NCI-H2196 treated with DMSO at 0.1 percent for 48 hours (cell line): ENCODE data around the gene POU6F2.
"Not testable (repeated sequence)": the region's sequence is repeated elsewhere in the genome, so short reads cannot be mapped to it uniquely, and the experiment has no call there.

ENCODE experiments used
- DNase-seq: peaks from one replicate; lab custom pipeline; 2025; ENCODE audit not compliant: unreplicated experiment; lab: John Stamatoyannopoulos, UW

Gene POU6F2

DNA sequence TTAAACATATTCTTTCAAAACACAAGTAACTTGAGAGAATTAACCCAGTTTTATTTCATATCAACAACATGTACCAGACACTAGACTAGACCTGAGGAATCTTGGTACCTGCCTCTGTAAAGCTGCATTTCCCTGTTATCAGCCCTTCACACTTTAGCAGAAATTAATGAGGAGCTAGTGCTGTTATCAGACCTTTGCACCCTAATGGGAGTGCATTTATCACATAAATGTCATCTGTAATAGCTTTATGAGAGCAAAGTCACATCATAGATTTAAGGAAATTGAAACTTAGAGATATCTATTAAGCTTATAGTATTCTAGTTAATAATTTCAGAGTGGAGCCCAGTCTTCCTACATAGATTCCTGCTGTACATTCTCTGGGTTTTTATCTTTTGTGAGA is 318.1 kb downstream of the POU6F2 start:
- no peak for DNase-seq

DNA sequence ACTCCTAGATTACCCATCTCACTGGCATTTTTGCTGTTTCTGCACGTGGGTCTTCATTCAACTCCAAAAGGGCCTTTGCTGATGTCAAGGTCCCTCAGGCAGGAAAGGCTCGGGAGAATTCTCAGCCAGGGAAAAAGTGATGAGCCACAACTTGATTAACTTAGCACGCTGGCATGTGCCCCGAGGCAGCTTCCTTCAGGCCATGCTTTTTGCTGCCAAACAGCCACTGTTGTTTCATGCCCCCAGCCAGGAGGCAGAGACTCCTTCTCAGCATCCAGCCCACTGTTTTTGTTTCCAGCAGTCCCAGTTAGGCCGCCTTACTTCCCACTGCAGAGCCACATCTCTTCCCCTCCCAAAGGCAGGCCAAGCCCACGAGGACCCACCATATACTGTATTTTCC is 322.0 kb downstream of the POU6F2 start:
- no peak for DNase-seq

DNA sequence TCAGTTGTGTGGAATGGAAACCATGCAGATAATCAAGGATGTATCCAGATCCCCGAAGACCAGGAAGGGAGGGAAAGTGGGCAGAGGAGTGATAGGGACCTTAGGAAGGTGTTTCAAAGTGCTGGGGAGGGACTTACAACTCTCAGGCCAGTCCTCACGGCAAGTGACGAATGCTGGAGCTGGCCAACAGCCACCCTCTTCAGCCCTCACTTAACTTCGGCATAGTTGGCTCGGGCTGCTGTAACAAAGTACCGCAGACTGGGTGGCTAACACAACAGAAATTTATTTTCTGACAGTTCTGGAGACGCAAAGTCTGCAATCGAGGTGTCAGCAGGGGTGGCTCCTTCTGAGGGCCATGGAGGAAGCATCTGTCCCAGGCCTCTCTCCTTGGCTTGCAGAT is 322.6 kb downstream of the POU6F2 start:
- no peak for DNase-seq

DNA sequence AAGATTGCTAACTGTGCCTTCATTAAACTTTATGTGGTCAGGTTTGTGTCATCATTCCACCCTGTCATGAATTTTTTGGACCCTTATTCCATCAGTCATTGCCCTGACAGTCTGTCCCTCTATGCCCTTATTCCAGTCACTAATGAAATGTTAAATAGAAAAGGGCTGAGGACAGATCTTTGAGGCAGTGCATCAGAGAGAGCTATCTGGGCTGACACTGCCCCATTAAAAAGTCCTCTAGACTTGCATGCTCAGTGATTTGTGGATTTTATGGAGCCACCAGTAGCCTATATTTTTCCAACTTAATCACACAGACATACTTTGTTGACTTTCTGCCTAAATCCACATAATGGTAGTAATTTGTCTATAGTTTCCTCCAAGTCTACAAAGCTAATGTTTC is 323.8 kb downstream of the POU6F2 start:
- no peak for DNase-seq

DNA sequence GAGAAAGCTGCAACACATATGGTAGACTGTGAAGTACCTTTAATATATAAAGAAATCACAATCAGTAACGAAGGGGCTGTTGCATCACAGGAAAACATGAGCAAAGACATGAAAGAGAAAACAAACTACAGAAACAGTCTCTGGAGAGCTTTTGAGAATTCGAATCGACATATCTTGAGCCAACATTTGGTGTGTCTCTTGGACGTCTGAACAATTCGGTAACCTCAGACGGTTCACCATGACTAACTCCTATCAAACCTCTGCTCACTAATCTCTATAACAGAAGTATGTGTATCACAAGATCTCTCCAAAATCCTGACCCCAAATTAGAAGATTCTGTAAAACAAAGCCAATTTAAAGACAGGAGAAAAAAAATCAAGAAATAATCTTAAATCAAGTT is 326.5 kb downstream of the POU6F2 start:
- no peak for DNase-seq

DNA sequence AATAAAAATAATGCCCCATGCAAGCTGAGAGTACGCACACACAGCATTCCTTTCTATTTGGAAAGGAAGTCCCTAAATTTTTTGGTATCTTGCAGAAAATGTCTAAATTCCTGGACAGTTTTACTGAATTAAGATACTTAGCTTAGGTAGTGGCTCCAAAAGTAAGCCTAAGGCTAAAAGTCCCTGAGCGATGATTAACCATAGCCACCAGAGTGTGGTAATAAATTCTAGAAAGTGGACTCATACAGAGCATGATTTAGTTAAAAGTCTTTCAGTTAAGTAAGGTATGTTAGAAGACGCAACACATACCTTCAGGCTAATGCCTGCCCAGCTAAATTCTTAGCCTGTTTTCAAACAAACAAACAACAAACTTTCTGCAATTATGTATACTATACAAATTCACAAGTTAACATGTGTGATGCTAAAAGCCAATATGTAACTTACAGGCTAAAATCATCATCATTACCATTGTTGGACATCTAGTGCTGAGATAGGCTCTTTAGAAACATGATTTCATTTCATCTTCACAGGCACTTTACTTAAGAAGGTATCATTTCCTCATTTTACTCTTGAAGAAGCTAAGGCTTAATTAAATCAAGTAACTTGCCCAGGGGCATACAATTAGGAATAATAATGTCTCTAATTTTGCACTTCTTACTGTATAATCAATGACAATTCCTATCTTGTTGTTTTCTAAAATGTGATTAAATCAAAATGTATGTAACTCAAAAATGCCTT is 327.1 kb downstream of the POU6F2 start:
- no peak for DNase-seq

DNA sequence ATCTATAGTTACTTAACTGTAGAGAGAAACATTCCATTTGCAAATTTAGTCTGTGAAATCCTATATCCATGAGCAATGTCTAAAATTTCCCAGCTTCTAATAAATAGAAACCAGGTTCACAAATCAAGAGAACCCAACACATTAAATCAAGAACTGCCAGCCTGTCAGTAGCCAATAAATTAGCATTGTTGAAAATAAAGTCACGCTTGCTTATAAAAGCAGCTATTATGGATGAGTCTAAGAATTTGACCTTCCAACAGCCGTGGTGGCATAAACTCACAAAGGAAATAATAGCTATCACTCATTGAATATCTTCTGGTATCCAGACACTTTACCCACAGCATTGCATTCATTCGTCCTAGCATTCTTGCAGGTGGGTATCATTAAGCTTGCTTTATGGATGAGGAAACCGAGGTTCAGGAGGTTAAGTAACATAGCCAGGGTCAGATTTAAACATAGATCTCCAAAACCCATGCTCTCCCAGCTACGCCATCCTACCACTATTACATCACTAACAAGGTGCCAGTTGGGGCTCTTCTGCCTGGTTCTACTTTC is 328.4 kb downstream of the POU6F2 start:
- DNase-seq, result no peak

DNA sequence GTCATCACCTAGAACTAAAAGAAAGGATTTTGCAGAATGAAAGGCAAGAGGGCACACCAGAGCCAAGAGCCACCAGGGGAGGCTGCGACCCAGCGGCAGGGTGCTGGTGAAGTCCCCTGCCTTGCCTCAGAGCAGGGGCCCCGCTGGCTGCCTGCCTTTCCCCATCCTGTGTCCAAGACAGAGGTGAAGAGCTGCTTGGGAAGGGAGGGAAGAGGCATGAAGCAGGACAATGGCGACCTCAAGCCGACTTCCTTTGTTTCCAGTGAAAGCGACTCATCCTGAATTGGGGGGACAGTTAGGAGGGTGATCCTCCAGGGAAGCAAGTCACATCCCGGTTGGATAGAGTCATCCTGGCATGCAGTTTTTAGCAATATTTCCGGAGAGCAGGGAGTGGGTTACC is 333.0 kb downstream of the POU6F2 start:
- DNase-seq, result no peak

DNA sequence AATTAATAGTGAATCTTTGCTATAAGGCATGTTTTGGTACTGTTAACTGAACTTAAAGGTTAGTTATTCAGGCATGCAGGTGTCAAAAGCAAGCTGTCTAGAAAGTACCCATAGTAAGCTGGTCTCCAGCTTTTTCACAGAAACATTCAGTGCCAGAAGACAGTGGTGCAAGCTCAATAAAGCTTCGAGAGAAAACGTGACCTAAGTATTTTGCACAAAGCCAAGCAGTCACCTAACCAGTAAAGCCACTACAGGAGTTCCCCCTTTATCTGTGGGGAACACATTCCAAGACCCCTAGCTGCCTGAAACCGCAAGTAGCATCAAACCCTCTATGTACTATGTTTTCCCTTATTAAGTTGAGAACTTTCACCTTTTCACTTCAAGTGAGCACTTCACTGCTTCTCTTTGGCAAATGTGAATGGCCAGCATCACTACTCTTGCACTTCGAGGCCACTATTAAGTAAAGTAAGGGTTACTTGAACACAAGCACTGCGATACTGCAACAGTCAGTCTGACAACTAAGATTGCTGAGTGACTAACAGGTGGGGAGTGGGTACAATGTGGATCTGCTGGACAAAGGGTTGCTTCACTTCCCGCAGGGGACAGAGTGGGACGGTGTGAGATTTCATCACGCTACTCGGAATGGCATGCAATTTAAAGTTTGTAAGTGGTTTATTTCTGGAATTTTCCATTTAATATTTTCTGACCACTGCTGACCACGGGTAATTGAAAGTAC is 334.7 kb downstream of the POU6F2 start:
- no peak for DNase-seq

DNA sequence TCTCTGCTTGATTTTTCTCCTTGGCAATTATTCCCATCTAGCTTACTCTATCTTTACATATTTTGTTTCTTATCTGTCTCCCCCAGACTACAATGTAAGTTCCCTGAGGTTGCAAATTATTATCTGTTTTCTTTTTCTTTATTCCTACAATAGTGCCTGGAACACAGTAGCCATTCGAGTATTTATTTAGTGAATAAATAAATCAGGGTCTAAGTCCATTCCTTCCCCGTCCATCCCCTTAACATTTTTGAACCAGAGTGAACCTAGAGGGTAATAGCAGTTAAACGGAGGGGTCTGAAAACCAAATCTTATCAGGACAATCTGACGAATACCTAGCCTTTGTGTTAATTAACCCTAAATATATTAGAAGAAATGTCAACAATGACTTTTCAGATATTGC is 335.7 kb downstream of the POU6F2 start:
- no peak for DNase-seq

DNA sequence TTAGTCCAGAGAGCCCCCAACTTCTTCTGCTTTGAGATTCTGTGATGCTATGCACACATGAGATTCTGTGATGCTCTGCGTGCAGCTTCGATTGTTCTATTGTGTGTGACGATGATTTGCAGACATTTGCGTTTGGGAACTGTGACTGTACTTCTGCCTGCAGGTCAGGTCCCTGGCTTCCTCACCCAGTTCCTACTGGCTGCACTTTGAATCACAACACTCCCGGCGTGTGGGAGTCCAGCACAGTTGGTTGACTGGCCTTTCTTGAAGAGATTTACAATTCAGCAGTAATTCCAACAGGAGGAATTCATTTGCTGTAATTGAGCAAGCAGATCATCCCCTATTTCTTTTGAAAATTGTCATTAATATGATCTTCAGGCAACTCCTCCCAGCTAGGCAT is 336.3 kb downstream of the POU6F2 start:
- no peak for DNase-seq

DNA sequence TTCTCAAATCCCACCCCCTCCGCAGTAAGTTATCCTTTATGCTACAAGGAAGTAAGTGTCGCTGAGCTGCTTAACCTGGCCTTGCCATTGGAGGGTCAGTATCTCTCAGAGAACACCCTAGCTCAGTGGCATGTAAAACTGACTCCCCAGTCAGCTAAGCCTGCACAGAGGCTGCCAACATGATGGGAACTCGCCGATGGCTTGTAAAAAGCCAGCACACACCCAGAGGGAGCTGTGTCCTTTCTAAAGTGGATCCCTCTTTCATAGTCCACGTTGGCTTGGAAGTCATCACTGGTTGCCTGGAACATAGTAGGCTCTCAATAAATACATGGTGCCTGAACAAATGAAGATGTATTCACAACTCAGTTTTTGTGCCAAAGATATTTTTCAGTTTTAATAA is 339.4 kb downstream of the POU6F2 start:
- DNase-seq, result no peak

DNA sequence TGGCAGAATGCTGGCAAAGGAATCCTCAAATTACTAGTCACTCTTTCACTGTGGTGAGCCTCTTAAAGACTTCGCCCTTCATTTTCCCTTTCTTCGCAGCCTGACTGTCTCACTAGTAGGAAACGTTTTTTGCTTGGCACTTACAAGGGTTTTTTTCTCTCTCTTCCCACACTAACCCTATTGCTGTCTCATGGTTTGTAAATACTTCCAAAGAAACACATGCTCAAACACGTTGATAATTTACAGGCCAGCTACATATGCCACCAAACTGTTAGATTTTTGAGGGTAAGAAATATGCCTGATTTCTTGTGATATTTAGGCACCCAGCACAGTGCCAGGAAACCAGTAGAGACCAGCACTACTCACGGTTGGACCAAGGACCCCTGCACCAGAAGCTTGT is 340.2 kb downstream of the POU6F2 start:
- no peak for DNase-seq

DNA sequence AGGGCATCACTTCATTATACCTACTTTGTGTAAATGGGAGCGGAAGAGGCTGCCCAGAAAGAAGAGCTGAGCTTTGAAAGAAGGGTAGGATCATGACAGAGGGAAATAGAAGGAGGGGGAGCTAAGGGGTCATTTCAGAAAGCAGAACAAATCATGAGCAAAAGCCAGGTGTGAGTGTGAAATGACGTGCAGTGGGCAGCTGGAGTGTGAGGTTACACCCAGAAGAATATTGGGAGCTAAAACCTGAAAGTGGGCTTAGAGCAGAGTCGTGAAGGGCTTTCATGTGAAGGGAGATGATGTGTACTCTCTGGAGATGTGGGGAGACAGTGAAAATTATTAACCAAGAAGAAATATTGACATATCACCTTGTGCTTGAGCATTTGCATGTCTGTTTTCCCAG is 343.5 kb downstream of the POU6F2 start:
- DNase-seq, result no peak

DNA sequence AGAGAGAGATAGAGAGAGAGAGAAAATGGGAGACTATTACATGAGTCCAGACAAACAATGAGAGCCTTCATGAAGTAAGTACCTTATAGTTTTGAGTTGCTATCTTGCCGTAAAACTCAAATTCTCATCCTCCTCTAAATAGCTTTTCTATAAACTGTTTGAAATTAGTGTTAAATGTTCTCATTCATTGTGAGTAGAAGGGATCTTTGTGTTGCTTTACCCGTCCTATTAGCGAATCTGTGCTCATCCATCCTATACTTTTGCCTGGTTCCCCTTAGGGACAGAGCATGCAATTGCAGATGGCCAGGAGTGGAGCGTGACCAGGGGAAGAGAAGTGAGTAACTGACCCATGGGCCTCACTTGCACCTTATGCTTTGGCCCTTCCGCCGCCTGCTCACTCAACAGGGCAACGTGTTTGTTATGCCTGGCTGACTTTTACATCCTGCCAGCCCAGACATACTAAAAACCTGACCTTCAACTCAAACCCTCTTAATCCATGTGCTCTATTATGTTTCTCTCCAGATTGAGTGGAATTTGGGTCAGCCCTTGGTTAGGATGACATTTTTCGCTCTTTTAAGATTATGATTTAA is 344.3 kb downstream of the POU6F2 start:
- no peak for DNase-seq

DNA sequence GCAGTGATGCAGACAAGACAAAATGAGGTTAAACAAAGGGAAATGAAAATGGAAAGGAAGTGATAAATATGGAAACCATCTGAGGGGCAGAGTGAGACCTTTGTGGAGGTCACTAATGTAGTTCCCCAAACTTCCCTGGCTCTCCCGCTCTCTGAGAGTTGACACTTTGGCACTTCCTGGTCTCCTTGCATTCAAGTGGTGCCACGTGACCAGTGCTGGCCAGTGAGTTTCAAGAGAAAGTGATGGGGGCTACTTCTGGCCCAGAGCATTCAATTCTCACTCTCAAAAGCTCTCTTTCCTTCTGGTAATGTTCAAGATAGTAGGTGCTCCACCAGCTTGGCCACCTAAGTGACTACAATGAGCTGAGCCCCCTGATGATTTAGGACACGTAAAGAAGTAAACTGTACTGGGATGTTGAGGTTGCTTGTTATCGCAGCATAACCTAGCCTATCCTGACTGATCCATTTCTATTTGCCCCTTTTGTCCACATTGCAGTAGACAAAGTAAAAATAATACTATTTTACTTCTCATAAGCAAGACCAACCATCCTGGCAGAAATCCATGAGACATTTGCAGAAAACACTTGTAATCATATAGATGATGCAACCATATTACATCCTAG is 346.5 kb downstream of the POU6F2 start:
- no peak for DNase-seq

DNA sequence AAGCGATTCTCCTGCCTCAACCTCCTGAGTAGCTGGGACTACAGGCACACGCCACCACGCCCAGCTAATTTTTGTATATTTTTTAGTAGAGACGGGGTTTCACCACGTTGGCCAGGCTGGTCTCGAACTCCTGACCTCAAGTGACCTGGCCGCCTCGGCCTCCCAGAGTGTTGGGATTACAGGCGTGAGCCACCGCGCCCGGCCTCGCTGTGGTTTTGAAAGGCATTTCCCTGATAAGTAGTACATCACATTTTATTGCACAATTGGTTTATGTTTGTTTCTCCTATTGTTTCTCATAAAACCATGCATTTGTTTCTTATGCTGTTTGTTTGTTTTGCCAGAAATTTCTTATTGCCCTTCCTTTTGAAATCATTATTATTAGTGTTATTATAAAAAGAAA is 353.9 kb downstream of the POU6F2 start:
- DNase-seq, result not testable (repeated sequence)

DNA sequence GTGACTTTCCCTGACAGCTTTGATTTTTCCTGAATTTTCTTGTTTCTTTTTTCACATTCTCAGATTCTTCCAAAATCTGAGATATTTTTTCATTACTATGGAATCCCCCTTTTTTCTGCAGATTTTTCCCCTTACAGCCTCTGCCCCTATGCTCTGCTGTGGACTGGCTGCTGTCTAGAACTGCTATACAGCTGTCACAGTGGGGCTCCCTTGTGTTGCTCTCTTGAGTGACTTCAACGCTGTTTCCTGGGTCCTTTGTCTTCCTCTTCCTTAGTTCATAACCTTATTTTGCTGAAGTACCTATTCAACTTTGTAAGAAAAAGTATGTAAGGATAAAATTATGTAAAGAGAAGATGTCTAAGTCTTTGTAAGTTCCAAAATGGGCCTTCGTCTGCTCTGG is 354.4 kb downstream of the POU6F2 start:
- no peak for DNase-seq

DNA sequence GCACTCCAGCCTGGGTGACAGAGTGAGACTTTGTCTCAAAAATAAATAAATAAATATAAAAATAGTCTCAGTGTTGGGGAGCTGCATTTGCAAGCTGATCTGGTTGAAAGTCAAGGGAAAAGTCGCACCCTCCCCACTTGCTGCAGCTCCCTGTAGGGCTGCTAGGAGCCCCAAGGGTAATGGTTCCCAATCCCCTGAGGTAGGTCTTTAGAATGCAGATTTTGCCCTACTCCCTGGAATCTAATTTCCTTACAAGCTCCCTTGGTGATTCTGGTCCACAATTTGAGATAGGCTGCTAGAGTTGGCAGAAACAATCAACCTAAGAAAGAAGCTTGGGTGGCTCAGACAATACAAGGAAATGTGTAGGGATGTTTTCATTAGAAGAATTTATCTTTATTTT is 356.0 kb downstream of the POU6F2 start:
- DNase-seq, result no peak

DNA sequence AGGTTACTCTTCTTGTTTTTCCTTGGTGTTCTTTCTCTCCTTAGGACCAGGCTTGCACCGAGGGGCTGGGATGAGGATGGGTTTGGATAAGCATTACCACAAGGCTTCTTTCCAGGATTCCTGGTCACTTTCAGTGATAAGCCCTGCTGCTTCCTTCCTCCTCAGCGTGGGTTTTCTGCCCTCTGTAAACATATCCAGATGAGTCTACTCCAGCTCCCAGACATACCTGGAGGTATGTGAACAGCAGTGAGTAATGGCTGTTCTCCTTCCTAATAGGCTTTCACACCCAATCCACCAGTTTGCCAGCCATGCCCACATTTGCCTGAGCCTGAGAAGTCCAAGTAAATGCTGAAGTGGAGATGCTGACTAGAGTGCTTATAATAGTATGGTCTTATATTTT is 358.7 kb downstream of the POU6F2 start:
- DNase-seq, result no peak

DNA sequence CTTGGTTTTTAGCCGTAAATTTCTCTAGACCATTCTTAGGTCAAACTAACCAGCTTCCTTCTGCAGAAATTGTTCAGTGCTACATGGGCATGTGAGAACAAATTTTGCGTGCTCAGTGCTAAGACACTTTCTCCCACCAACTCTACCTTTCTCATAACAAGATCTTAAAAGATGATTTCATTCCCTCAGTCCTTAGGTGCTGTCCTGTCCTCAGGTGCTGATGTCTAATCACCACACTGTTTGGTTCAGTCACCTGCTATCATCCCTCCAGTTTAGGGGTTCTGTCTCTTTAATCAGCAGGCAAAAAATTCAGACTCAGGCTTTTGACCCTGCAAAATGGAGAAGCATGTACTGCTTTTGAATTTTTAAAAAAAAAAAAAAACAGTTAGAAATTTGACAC is 361.0 kb downstream of the POU6F2 start:
- DNase-seq, result no peak

DNA sequence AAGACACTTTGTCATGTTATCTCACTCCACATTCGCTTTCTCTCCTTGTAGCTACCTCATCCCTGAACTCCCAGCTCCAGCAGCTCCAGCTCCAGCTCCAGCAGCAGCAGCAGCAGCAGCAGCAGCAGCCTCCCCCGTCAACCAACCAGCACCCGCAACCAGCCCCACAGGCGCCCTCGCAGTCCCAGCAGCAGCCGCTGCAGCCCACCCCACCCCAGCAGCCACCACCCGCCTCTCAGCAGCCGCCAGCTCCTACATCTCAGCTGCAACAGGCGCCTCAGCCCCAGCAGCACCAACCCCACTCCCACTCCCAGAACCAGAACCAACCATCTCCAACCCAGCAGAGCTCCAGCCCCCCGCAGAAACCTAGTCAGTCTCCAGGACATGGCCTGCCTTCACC is 361.9 kb downstream of the POU6F2 start:
- no peak for DNase-seq
